Tibial nerve (tissue), 4 donors: ENCODE results near the gene TSSC4.

Source experiments
- CTCF ChIP-seq, 5 experiments: fragments of 200-600 bp in 3 of 5; fragments of 450-650 bp in 2 of 5; sonication (generic) in 3 of 5; IDR thresholded peaks; one replicate each; pipeline ENCODE4 v1.5.1; 2016 to 2019; ENCODE audit warnings: antibody characterized with exemption in 5 of 5, mild to moderate bottlenecking in 3 of 5, moderate library complexity in 2 of 5
- EP300 ChIP-seq, 2 donors: sonication (generic); formaldehyde crosslinking; IDR thresholded peaks; one replicate each; pipeline ENCODE4 v1.6.1; 2017; ENCODE audit warnings: antibody characterized with exemption in 2 of 2, mild to moderate bottlenecking in 1 of 2
- POLR2A ChIP-seq, 2 donors: fragments of 450-650 bp; IDR thresholded peaks; one replicate each; pipeline ENCODE4 v1.6.1; 2017; ENCODE audit warnings: antibody characterized with exemption in 2 of 2, mild to moderate bottlenecking in 2 of 2, moderate library complexity in 2 of 2

GRCh38 chr11:2406451-2406850 is 5.9 kb downstream of the TSSC4 start:
- TF ChIP-seq CTCF (IDR thresholded peaks at IDR 0.05) (no peak), POLR2A (IDR thresholded peaks at IDR 0.05) (no peak), EP300 (IDR thresholded peaks at IDR 0.05) (no peak)
